GM20000 (cell line): Measurements from ENCODE around the gene TSFM.
A peak's percentile ranks its signal among the peaks of the same experiment; 100 is the strongest.

ENCODE experiments used
- DNase-seq: peaks from one replicate; pipeline ENCODE4 v3.0.0; 2012; ENCODE audit warnings: low spot score
- TF ChIP-seq, protein P1 (sequence below): IDR thresholded peaks from 2 replicates; pipeline ENCODE4 v1.5.1; 2012; ENCODE audit warnings: mild to moderate bottlenecking, control low read depth; ENCODE audit errors: extremely low read depth, missing control alignments

The TSFM gene

GRCh38 chr12:57803319-57803893, 20.8 kb downstream of the TSFM start:
- TF ChIP-seq, protein P1, sequence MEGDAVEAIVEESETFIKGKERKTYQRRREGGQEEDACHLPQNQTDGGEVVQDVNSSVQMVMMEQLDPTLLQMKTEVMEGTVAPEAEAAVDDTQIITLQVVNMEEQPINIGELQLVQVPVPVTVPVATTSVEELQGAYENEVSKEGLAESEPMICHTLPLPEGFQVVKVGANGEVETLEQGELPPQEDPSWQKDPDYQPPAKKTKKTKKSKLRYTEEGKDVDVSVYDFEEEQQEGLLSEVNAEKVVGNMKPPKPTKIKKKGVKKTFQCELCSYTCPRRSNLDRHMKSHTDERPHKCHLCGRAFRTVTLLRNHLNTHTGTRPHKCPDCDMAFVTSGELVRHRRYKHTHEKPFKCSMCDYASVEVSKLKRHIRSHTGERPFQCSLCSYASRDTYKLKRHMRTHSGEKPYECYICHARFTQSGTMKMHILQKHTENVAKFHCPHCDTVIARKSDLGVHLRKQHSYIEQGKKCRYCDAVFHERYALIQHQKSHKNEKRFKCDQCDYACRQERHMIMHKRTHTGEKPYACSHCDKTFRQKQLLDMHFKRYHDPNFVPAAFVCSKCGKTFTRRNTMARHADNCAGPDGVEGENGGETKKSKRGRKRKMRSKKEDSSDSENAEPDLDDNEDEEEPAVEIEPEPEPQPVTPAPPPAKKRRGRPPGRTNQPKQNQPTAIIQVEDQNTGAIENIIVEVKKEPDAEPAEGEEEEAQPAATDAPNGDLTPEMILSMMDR, result peak; percentile 79
- DNase-seq, result peak; percentile 38

DNA sequence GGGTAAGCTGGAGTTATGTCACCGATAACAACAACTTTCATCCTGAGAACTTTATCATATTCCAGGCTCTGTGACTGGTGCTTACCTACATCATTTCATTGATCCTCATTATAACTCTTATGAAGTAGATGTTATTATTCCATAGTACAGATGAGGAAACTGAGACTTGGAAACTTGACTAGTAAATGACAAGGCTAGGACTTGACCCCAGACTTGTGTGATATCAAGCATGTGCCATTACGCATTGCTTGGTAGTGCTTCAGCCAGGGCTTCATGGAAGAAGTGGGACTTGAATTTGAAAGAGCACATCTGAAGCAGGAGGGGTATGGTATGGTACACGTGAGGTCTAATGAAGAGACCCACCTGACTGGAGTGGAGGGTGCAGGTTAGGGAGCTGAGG, 24.1 kb downstream of the TSFM start:
- TF ChIP-seq, protein P1, result no peak
- DNase-seq, result no peak

DNA sequence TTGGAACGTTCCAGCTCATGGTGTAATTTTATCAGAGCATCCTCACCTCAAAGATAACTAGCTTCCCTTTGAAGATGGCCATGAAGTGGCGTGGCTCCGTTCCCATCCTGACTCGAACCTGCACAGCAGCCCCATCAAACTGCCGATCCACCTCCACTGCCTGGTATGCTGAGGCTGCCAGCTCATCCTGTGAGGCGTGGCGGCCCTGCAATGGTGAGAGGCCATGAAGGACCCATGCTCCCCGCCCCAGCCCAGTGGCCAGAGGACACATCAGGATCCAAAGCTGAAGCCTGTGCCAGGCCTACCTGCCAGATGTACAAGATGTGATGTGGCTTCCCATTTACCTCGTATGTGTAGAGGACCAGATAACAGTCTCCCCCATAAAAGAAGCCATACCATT, 24.7 kb downstream of the TSFM start:
- TF ChIP-seq, protein P1, result no peak
- no peak for DNase-seq

GRCh38 chr12:57808351-57808750, 25.8 kb downstream of the TSFM start:
- TF ChIP-seq, protein P1, result no peak
- DNase-seq, result no peak

DNA sequence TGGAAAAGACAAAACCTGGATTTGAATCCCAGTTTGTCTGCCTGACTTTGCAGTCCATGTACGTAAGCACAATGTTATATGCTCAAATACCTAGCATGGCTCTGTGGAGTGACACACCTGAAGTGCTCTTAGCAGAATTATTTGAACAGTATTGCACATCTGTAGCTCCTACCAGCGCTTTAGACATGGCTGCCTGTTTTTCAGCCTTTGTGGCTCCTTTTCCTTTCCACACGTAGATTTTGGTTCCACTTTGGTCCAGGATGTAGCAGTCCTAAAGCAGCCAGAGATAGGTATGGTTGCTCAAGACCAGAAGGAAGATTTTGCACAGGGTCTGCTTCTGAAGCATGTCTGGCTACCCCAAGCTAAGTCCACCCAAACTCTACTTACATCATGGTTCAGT, 26.8 kb downstream of the TSFM start:
- DNase-seq, result no peak
- TF ChIP-seq, protein P1, result no peak

- DNase-seq, result no peak
- TF ChIP-seq, protein P1, result no peak
Measured at GRCh38 chr12:57810450-57810849, 27.9 kb downstream of the TSFM start.

- no peak for DNase-seq
Measured at GRCh38 chr12:57811028-57811755, 28.6 kb downstream of the TSFM start.

More at GRCh38 chr12:57811028-57811755, 28.6 kb downstream of the TSFM start:
- TF ChIP-seq, protein P1, result no peak
